ENCODE measurements around the gene CXXC5. TPM values are rescaled to one million over a fixed set of nuclear protein-coding genes. Genes with fewer than 3 reads are reported as not detected.

The CXXC5 gene
- total RNA-seq, 1 experiment from 2014 or later = 85.0 TPM

GRCh38 chr5:139681112-139681458, 32.9 kb downstream of the CXXC5 start:
- Histone ChIP-seq H3K4me3 (ENCODE audit: low read depth in 2 of 2, low read length in 2 of 2) (no peak overlapping the region), H3K4me1 (ENCODE audit: control insufficient read depth, insufficient read depth, low read length) (peaks cover 65% of the 10 kb centered on the region), H3K36me3 (ENCODE audit: control insufficient read depth, insufficient read depth, low read length) (no peaks in the 10 kb centered on the region; the same call in 1 of the 2 replicates), H3K9me3 (ENCODE audit: control insufficient read depth, insufficient read depth, low read depth, low read length) (no peaks in the 10 kb centered on the region), H3K27me3 (ENCODE audit: control insufficient read depth, insufficient read depth, low read length) (no peaks in the 10 kb centered on the region), H3K27ac (ENCODE audit: low read length) (no peak overlapping the region)
- CTCF ChIA-PET = no interaction called here
- no peak for TF ChIP-seq POLR2AphosphoS5 (IDR thresholded peaks at IDR 0.05; ENCODE audit: low read depth, low read length)
- TF ChIP-seq TCF7L2 (IDR thresholded peaks at IDR 0.05; ENCODE audit: low read depth, low read length) = no peak
- TF ChIP-seq CTCF (IDR thresholded peaks at IDR 0.05) = no peak
- no peak for TF ChIP-seq SIN3A (IDR thresholded peaks at IDR 0.05; ENCODE audit: borderline replicate concordance, insufficient read depth, low read depth, low read length)
- in situ Hi-C loops (cut with HindIII; ENCODE audit: low pct_unique_long_range_greater_than_20kb, low sequenced_read_pairs) = no loop called here
- no TSS peak for BruUV-seq (replicated peaks)
- DNase-seq (ENCODE audit: low read depth, low spot score) (no peak), ATAC-seq (no peak)
- POLR2A ChIA-PET = no interaction called here
- intact Hi-C loops (cut with micrococcal nuclease; ENCODE audit: unreplicated experiment) = no loop called here

DNA sequence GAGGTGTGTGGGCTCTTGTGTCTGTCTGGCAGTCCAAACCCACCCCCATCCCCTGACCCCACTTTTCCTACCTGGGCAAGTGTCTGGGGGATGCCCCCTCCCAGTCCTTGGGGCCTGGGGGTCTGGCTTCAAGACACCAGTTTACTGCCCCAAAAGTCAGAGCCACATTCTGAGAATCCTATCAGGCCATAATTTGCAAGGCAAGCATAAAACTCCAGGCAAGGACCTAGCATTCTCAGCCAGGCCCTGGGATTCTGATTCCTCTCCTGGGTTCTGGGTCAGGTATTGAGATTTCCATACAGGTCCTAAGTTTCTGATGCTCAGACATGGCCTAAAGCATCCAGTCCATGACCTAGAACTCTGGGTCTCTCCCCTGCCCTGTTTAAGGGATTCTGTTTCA, 33.3 kb downstream of the CXXC5 start:
- Histone ChIP-seq H3K36me3 (ENCODE audit: control insufficient read depth, insufficient read depth, low read length) (no peaks in the 10 kb centered on the region; the same call in 1 of the 2 replicates), H3K27me3 (ENCODE audit: control insufficient read depth, insufficient read depth, low read length) (no peaks in the 10 kb centered on the region), H3K4me1 (ENCODE audit: control insufficient read depth, insufficient read depth, low read length) (peaks cover 64% of the 10 kb centered on the region), H3K9me3 (ENCODE audit: control insufficient read depth, insufficient read depth, low read depth, low read length) (no peaks in the 10 kb centered on the region), H3K4me3 (ENCODE audit: low read depth in 2 of 2, low read length in 2 of 2) (no peak overlapping the region), H3K27ac (ENCODE audit: low read length) (no peak overlapping the region)
- POLR2A ChIA-PET = no interaction called here
- no peak for TF ChIP-seq CTCF (IDR thresholded peaks at IDR 0.05)
- no peak for TF ChIP-seq POLR2AphosphoS5 (IDR thresholded peaks at IDR 0.05; ENCODE audit: low read depth, low read length)
- TF ChIP-seq, protein P1, sequence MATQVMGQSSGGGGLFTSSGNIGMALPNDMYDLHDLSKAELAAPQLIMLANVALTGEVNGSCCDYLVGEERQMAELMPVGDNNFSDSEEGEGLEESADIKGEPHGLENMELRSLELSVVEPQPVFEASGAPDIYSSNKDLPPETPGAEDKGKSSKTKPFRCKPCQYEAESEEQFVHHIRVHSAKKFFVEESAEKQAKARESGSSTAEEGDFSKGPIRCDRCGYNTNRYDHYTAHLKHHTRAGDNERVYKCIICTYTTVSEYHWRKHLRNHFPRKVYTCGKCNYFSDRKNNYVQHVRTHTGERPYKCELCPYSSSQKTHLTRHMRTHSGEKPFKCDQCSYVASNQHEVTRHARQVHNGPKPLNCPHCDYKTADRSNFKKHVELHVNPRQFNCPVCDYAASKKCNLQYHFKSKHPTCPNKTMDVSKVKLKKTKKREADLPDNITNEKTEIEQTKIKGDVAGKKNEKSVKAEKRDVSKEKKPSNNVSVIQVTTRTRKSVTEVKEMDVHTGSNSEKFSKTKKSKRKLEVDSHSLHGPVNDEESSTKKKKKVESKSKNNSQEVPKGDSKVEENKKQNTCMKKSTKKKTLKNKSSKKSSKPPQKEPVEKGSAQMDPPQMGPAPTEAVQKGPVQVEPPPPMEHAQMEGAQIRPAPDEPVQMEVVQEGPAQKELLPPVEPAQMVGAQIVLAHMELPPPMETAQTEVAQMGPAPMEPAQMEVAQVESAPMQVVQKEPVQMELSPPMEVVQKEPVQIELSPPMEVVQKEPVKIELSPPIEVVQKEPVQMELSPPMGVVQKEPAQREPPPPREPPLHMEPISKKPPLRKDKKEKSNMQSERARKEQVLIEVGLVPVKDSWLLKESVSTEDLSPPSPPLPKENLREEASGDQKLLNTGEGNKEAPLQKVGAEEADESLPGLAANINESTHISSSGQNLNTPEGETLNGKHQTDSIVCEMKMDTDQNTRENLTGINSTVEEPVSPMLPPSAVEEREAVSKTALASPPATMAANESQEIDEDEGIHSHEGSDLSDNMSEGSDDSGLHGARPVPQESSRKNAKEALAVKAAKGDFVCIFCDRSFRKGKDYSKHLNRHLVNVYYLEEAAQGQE (IDR thresholded peaks at IDR 0.05; ENCODE audit: insufficient read depth in 1 of 2, low read depth in 2 of 2, low read length in 1 of 2) = no peak
- TF ChIP-seq TCF7L2 (IDR thresholded peaks at IDR 0.05; ENCODE audit: low read depth, low read length) = no peak
- no peak for TF ChIP-seq SIN3A (IDR thresholded peaks at IDR 0.05; ENCODE audit: borderline replicate concordance, insufficient read depth, low read depth, low read length)
- no peak for ATAC-seq
- no peak for DNase-seq (ENCODE audit: low read depth, low spot score)
- no TSS peak for BruUV-seq (replicated peaks)
- CTCF ChIA-PET = interaction anchor here (0.6 kb wide), 1 partner anchor 46 kb away, joined by 4 read pairs; no protein-coding TSS in a partner anchor
- in situ Hi-C loops (cut with HindIII; ENCODE audit: low pct_unique_long_range_greater_than_20kb, low sequenced_read_pairs) (no loop called here), intact Hi-C loops (cut with micrococcal nuclease; ENCODE audit: unreplicated experiment) (no loop called here)

Data from Panc1 (cell line).